ENCODE measurements around the gene RAX2.

The RAX2 gene

GRCh38 chr19:3796358-3796757 lies 24.3 kb upstream of the RAX2 start:
- CTCF ChIA-PET, result no interaction called here
- POLR2A ChIA-PET, result interaction anchor here (3.2 kb wide), 1 partner anchor 34 kb away, joined by 15 read pairs; the partner anchor contains the start of gene MRPL54
- no peak for TF ChIP-seq LEF1 (IDR thresholded peaks at IDR 0.05; ENCODE audit: borderline replicate concordance)
- TF ChIP-seq CTBP1 (IDR thresholded peaks at IDR 0.05; ENCODE audit: borderline replicate concordance), result no peak
- no peak for TF ChIP-seq ZNF384 (IDR thresholded peaks at IDR 0.05)
- TF ChIP-seq NFRKB (IDR thresholded peaks at IDR 0.05), result no peak
- no peak for TF ChIP-seq FOXK2 (IDR thresholded peaks at IDR 0.05)
- TF ChIP-seq PKNOX1 (IDR thresholded peaks at IDR 0.05), result no peak
- no peak for TF ChIP-seq L3MBTL2 (conservative IDR thresholded peaks at IDR 0.05)
- no peak for TF ChIP-seq ARNT (IDR thresholded peaks at IDR 0.05)
- TF ChIP-seq HDGF (IDR thresholded peaks at IDR 0.05; ENCODE audit: borderline replicate concordance), result no peak
- no peak for TF ChIP-seq FOXM1 (IDR thresholded peaks at IDR 0.05; ENCODE audit: borderline replicate concordance)
- TF ChIP-seq BHLHE40 (IDR thresholded peaks at IDR 0.05; ENCODE audit: borderline replicate concordance), result no peak
- no peak for TF ChIP-seq TARDBP (IDR thresholded peaks at IDR 0.05)
- no peak for TF ChIP-seq SUZ12 (IDR thresholded peaks at IDR 0.05)
- TF ChIP-seq SP1 (IDR thresholded peaks at IDR 0.05), result no peak
- no peak for TF ChIP-seq ELF4 (IDR thresholded peaks at IDR 0.05)
- no peak for TF ChIP-seq FOXA1 (IDR thresholded peaks at IDR 0.05)
- DNase-seq (ENCODE audit: extremely low spot score), result no peak

GRCh38 chr19:3793799-3794198 lies 21.8 kb upstream of the RAX2 start:
- POLR2A ChIA-PET, result interaction anchor here (0.7 kb wide), 1 partner anchor 31 kb away, joined by 3 read pairs; the partner anchor contains the start of gene MRPL54
- CTCF ChIA-PET, result no interaction called here

DNA sequence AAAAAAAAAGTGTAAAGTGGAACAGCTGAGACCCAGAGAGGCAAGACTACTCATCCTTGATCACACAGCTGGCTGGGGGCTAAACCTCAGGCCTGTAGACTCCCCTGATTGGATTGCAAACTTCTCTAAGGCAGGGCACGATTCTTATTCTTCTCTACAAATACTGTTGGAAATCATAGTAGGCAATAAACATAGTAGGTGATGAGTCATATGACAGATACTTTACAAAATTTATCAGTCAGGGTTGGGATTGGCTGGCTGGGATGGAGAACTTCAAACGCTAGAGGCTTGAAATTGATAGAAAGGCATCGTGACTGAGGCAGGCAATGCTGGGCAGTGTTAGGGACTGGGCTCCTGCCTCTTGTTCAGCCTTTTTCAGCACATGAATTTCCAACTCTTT lies 20.1 kb upstream of the RAX2 start:
- no peak for TF ChIP-seq FOXK2 (IDR thresholded peaks at IDR 0.05)
- no peak for TF ChIP-seq FOXM1 (IDR thresholded peaks at IDR 0.05; ENCODE audit: borderline replicate concordance)
- 0 out of 2 replicates have a peak, but pooled peaks have one; percentile 6 for TF ChIP-seq ZNF384 (IDR thresholded peaks at IDR 0.05)
- ChIA-PET CTCF (interaction anchor here (0.6 kb wide), 1 partner anchor 8 kb away, joined by 7 read pairs; no protein-coding TSS in a partner anchor), POLR2A (no interaction called here)
- no peak for DNase-seq (ENCODE audit: extremely low spot score)

More at GRCh38 chr19:3793799-3794198, 21.8 kb upstream of the RAX2 start:
- no peak for DNase-seq (ENCODE audit: extremely low spot score)
- no peak for TF ChIP-seq ARNT (IDR thresholded peaks at IDR 0.05)

GRCh38 chr19:3790941-3791340 lies 18.9 kb upstream of the RAX2 start:
- ChIA-PET POLR2A (interaction anchor here (2.2 kb wide), 1 partner anchor 28 kb away, joined by 8 read pairs; the partner anchor contains the start of gene MRPL54), CTCF (no interaction called here)
- DNase-seq (ENCODE audit: extremely low spot score), result no peak
- TF ChIP-seq FOXK2 (IDR thresholded peaks at IDR 0.05) (no peak), TARDBP (IDR thresholded peaks at IDR 0.05) (no peak), SUZ12 (IDR thresholded peaks at IDR 0.05) (no peak), FOXM1 (IDR thresholded peaks at IDR 0.05; ENCODE audit: borderline replicate concordance) (no peak), SP1 (IDR thresholded peaks at IDR 0.05) (no peak), CTBP1 (IDR thresholded peaks at IDR 0.05; ENCODE audit: borderline replicate concordance) (no peak), ELF4 (IDR thresholded peaks at IDR 0.05) (no peak), L3MBTL2 (conservative IDR thresholded peaks at IDR 0.05) (no peak), BHLHE40 (IDR thresholded peaks at IDR 0.05; ENCODE audit: borderline replicate concordance) (no peak), PKNOX1 (IDR thresholded peaks at IDR 0.05) (no peak)

DNA sequence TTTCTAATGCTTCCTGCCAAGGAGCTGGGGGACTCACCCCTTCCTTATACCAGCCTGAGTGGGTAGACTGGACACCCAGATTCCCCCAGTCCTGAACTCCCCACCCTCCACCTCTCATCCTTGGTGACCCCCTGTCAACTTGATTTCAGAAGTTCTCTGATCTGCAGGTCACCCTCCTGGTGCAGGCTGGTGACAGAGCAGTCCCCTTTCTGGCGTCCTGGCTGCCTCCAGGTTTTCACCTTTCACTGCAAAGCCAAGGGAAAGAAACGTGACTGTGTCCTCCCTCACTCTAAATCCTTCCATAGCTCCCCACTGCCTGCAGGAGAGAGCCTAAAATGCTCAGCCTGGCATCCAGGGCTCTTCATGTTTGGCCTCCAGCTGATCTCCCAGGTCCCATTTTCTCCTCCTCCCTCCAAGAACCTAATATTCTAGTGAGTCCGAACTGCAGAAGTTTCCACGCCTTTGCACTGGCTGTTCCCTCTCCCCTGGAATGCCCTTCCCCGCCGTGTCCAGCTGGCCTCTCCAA lies 18.2 kb upstream of the RAX2 start:
- TF ChIP-seq L3MBTL2 (conservative IDR thresholded peaks at IDR 0.05) (no peak), ELF4 (IDR thresholded peaks at IDR 0.05) (no peak), PKNOX1 (IDR thresholded peaks at IDR 0.05) (no peak), FOXM1 (IDR thresholded peaks at IDR 0.05; ENCODE audit: borderline replicate concordance) (no peak), LEF1 (IDR thresholded peaks at IDR 0.05; ENCODE audit: borderline replicate concordance) (no peak), FOXA1 (IDR thresholded peaks at IDR 0.05) (no peak), SUZ12 (IDR thresholded peaks at IDR 0.05) (no peak), CTBP1 (IDR thresholded peaks at IDR 0.05; ENCODE audit: borderline replicate concordance) (no peak), FOXK2 (IDR thresholded peaks at IDR 0.05) (no peak), ARNT (IDR thresholded peaks at IDR 0.05) (no peak), ZNF384 (IDR thresholded peaks at IDR 0.05) (no peak), NFRKB (IDR thresholded peaks at IDR 0.05) (no peak)
- no peak for DNase-seq (ENCODE audit: extremely low spot score)
- ChIA-PET CTCF (interaction anchor here (1.2 kb wide), 1 partner anchor 32 kb away, joined by 4 read pairs; no protein-coding TSS in a partner anchor), POLR2A (interaction anchor here (2.2 kb wide), 1 partner anchor 28 kb away, joined by 8 read pairs; the partner anchor contains the start of gene MRPL54)

GRCh38 chr19:3788996-3789778 lies 17.2 kb upstream of the RAX2 start:
- CTCF ChIA-PET, result interaction anchor here (1.2 kb wide), 1 partner anchor 33 kb away, joined by 4 read pairs; no protein-coding TSS in a partner anchor
- TF ChIP-seq ZNF384 (IDR thresholded peaks at IDR 0.05) (no peak), TARDBP (IDR thresholded peaks at IDR 0.05) (no peak)
- no peak for DNase-seq (ENCODE audit: extremely low spot score)
- POLR2A ChIA-PET, result interaction anchor here (2.2 kb wide), 1 partner anchor 27 kb away, joined by 8 read pairs; the partner anchor contains the start of gene MRPL54
